Adrenal gland (tissue), 12 donors: Measurements from ENCODE around the gene CDC42BPG. TPM values are rescaled to one million over a fixed set of nuclear protein-coding genes. Genes with fewer than 3 reads are reported as not detected.

Source experiments
- DNase-seq, 7 donors: peaks; one replicate each; pipeline ENCODE4 v3.0.0-alpha.2; 2019 to 2020
- H3K27ac ChIP-seq, 5 donors: fragments of 200-600 bp; sonication (generic) in 4 of 5; 1 replicate in 3 of 5; 2 replicates in 2 of 5; pipeline versions ENCODE4 v1.5.1 to v1.8.0; 2016 to 2020; ENCODE audit warnings: mild to moderate bottlenecking in 1 of 5
- H3K27me3 ChIP-seq: fragments of 200-600 bp; 2 replicates; pipeline ENCODE4 v1.8.0; 2021
- H3K36me3 ChIP-seq, 2 donors: fragments of 200-600 bp; replicated peaks in 1 of 2; 1 replicate in 1 of 2; 2 replicates in 1 of 2; pipeline versions ENCODE4 v1.5.1 to v1.8.0; 2018 to 2022
- H3K4me1 ChIP-seq, 2 donors: fragments of 200-600 bp; replicated peaks in 1 of 2; 1 replicate in 1 of 2; 2 replicates in 1 of 2; pipeline versions ENCODE4 v1.5.1 to v1.8.0; 2018 to 2021
- H3K4me3 ChIP-seq, 4 donors: fragments of 200-600 bp; sonication (generic) in 3 of 4; one replicate each; pipeline ENCODE4 v1.5.1; 2016 to 2018
- H3K9me3 ChIP-seq, 3 donors: fragments of 200-600 bp; sonication (generic) in 1 of 3; replicated peaks in 1 of 3; 1 replicate in 2 of 3; 2 replicates in 1 of 3; pipeline versions ENCODE4 v1.5.1 to v1.8.0; 2016 to 2021
- POLR2A ChIP-seq, 2 donors: fragments of 450-650 bp; IDR thresholded peaks; one replicate each; pipeline ENCODE4 v1.6.1; 2017; ENCODE audit warnings: antibody characterized with exemption in 2 of 2, mild to moderate bottlenecking in 2 of 2, moderate library complexity in 1 of 2
- WGBS, 4 donors: extraction: QIAGEN DNeasy Blood & Tissue Kit in 2 of 4; methylation state at CpG; one replicate each; pipeline versions ENCODE4 v1.1.5 to v1.1.7; 2013 to 2017; 5-methylcytosine and 5-hydroxymethylcytosine counted together
- intact Hi-C, 2 donors: fragments of 100-400 bp; cut with DNase I; formaldehyde crosslinking; loops; one replicate each; pipeline versions ENCODE4 v1.14.1 to v1.15.0; 2022 to 2023
- polyA plus RNA-seq, 3 donors: library from polyadenylated mRNA; stranded (reverse); fragments of 200-250 nt in 2 of 3; fragments of 350-450 nt in 1 of 3; fragmentation: Illumina TruSeq in 1 of 3; extraction: RNeasy Lipid Tissue Mini Kit (QIAGEN cat#74804) in 1 of 3; gene quantifications; one replicate each; pipeline ENCODE4 v1.2.3, GENCODE V29; 2013 to 2014
- total RNA-seq, 9 donors: library from RNA; depleted of rRNA in 4 of 9; stranded (reverse); fragments of >200 nt in 4 of 9; fragments of 120-200 nt in 1 of 9; fragmentation: NEBNext Ultra II Directional in 1 of 9; extraction: Animal tissue kit (Norgen Biotek cat#: 25700) in 1 of 9; gene quantifications; one replicate each; pipeline versions ENCODE4 v1.1.0 to v1.2.4, GENCODE V29; 2013 to 2023
- TF ChIP-seq, protein P1 (sequence below), 6 experiments: fragments of 450-650 bp in 4 of 6; fragments of 200-600 bp in 2 of 6; sonication (generic) in 1 of 6; IDR thresholded peaks; 1 replicate in 5 of 6; 2 replicates in 1 of 6; pipeline versions ENCODE4 v1.5.1 to v1.8.0; 2016 to 2021; ENCODE audit warnings: antibody characterized with exemption in 6 of 6, mild to moderate bottlenecking in 2 of 6, moderate library complexity in 1 of 6
- donor health status: healthy with polysubstance abuse.
- donor health status: Bipolar disorder and iron deficiency.
- donor health status: DM: yes; HTN: yes; CAD: no.
- donor health status: DM: no; HTN: no; CAD: no.
- donor health status: DM: no; HTN: no; CAD: no.
- donor health status: DM: yes; HTN: yes; CAD: no.

The CDC42BPG gene
- total and polyA plus RNA-seq, 12 donors: 3.1 to 12.9 (median 6.7) TPM

DNA sequence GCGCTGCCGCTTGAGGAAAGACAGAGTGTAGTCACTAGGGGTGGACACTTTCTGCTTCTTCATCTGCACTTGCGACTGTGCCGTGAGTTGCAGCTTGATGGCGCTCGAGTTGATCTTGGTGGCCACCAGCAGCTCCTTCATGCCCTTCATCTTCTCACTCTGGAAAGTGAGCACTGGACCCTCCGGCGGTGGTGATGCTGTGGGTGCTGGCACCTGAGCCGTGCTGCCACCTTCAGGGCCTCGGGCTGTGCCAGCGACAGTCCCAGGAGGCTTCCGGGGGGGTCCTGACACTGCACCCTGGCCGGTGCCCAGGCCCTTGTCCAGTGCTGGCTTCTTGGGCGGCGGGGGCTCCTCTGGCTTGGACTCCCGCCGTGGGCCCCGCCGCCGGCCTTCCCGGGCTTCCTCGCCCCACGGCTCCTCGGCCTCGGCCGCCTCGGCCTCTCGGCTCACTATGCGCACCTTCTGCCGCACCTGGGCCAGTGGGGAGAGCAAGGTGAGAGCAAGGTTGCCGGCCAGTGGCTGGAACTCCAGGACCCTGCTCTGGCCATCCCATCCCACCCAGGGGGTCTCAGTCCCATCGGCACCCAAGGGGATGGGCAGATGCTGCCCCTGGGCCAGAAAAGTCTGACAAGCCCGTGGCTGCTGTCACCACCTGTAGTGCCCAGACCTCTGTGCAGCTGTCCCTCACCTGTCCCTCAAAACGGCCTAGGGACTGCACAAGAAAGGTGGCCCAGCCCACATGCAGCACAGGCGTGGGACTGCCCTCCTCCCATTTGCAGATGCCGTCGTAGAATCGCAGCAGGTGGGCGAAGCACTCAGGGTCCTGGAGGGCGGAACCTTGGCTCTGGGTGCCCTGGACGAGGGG lies 39.9 kb downstream of the CDC42BPG start:
- Histone ChIP-seq H3K4me1 (peaks cover 22 to 32% of the 10 kb centered on the region in 2 donors), H3K36me3 (peaks cover 0 to 30% of the 10 kb centered on the region in 2 donors), H3K27ac (peak overlapping the region in 3 of 5 donors; percentile 77 to 88 (median 87)), H3K4me3 (no peak overlapping the region), H3K9me3 (no peaks in the 10 kb centered on the region), H3K27me3 (no peaks in the 10 kb centered on the region)
- DNase-seq: no peak
- intact Hi-C loops: no loop called here
- WGBS, 4 donors: 86 to 91% (median 88%) methylated on average over 18 to 41 of the region's 41 CpGs
- TF ChIP-seq, protein P1, sequence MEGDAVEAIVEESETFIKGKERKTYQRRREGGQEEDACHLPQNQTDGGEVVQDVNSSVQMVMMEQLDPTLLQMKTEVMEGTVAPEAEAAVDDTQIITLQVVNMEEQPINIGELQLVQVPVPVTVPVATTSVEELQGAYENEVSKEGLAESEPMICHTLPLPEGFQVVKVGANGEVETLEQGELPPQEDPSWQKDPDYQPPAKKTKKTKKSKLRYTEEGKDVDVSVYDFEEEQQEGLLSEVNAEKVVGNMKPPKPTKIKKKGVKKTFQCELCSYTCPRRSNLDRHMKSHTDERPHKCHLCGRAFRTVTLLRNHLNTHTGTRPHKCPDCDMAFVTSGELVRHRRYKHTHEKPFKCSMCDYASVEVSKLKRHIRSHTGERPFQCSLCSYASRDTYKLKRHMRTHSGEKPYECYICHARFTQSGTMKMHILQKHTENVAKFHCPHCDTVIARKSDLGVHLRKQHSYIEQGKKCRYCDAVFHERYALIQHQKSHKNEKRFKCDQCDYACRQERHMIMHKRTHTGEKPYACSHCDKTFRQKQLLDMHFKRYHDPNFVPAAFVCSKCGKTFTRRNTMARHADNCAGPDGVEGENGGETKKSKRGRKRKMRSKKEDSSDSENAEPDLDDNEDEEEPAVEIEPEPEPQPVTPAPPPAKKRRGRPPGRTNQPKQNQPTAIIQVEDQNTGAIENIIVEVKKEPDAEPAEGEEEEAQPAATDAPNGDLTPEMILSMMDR (IDR thresholded peaks at IDR 0.05): no peak
- TF ChIP-seq POLR2A (IDR thresholded peaks at IDR 0.05): no peak

DNA sequence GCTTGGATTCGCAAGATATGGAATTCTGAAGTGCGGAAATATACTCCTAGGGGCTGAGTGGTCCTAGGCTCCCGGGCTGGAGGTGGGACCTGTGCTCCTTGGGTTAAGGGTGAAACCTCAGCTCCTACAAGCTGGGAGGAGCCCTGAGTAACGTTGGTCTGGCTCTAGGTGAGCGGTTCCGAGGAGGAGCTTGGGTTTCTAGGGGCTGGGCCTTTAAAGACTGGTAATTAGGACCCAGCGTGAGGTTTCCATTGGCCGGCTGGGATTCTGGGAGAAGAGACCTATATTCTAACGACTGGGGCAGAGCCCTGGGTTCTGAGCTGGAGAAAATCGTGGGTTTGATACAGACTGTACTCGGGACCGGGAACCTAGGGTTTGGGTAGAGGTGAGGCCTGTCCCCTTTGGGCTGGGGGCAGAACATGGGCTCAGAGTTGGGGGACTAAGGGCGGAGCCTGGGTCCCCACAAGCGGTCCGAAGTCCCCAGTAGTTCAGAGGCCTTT lies 40.6 kb downstream of the CDC42BPG start:
- peaks cover 0 to 32% of the 10 kb centered on the region in 2 donors for H3K36me3 ChIP-seq
- H3K4me3 ChIP-seq: peak overlapping the region in 2 of 4 donors; percentile 31 to 77
- no peak for TF ChIP-seq POLR2A (IDR thresholded peaks at IDR 0.05)
- TF ChIP-seq, protein P1 (IDR thresholded peaks at IDR 0.05): no peak
- intact Hi-C loops: no loop called here
- no peaks in the 10 kb centered on the region for H3K9me3 ChIP-seq
- 40 to 47% (median 41%) methylated on average over 13 to 15 of the region's 15 CpGs for WGBS, 4 donors
- H3K4me1 ChIP-seq: peaks cover 18 to 26% of the 10 kb centered on the region in 2 donors
- H3K27ac ChIP-seq: peak overlapping the region; percentile 40 to 88 (median 77)
- peak in 1 of 7 donors; percentile 63 for DNase-seq
- no peaks in the 10 kb centered on the region for H3K27me3 ChIP-seq

DNA sequence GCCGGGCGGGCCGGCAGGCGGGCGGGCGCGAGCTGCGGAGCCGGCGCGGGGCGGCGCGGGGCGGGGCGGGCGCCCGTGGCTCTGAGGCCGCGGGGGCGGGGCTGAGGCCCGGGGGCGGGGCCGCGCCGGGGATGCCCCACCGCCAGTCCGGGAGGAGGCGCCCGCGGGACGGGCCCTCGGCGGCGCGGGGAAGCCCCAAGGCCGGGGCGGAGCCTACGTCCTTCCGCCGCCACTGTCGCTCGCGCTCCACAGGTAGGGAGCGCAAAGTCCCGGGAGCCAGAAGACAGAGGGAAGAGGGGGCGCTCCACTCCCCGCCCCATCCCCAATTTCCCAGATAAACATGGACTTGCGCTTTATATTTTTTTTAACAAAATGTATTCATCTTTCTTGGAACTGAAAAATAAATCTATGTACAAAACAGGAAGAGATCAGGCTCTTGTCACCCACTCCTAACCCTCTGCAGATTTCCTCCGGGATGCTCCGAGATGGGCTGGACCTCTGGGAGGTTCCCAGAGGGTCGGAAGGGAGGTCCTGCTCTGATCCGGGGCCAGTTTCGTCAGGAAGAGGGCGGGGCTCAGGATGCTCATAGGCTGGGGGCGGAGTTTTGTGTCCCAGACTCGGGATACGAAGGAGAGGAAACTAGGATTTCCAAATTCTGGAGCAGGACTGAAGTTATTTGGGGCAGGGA lies 41.2 kb downstream of the CDC42BPG start, which contains the start of gene MAP4K2:
Gene MAP4K2, minus strand, starts transcription at position 57 of the 688 bp plus-strand sequence. CDS start 65 bp downstream, outside the sequence.
- Histone ChIP-seq H3K27me3 (no peaks in the 10 kb centered on the region), H3K27ac (peak within 1 kb of the TSS; percentile 40 to 88 (median 77)), H3K36me3 (peaks cover 0 to 37% of the 10 kb centered on the region in 2 donors), H3K9me3 (no peaks in the 10 kb centered on the region), H3K4me1 (peaks cover 18 to 26% of the 10 kb centered on the region in 2 donors), H3K4me3 (peak within 1 kb of the TSS in 3 of 4 donors; percentile 3 to 77 (median 37))
- WGBS, 4 donors: 0 to 1% (median 0%) methylated on average over 13 to 51 of the region's 58 CpGs
- TF ChIP-seq POLR2A (IDR thresholded peaks at IDR 0.05): no peak
- TF ChIP-seq, protein P1 (IDR thresholded peaks at IDR 0.05): peak in 1 of 6 experiments; percentile 28
- peak; percentile 84 to 94 (median 89) for DNase-seq
- intact Hi-C loops: no loop called here
